MCF 10A (cell line): ENCODE data around the gene NKD1. TPM values are rescaled to one million over a fixed set of nuclear protein-coding genes. Genes with fewer than 3 reads are reported as not detected.

Experiments
- BruUV-seq: library from RNA; stranded (reverse); fragments of 400-500 nt; replicated peaks from 2 replicates; lab custom pipeline; 2021; lab: Mats Ljungman, UMichigan
- CTCF ChIA-PET: fragments of 300-600 bp; sonication (Branson Sonifier 250); formaldehyde crosslinking; extraction: SDS; loops from one replicate; lab custom pipeline; 2021; ENCODE audit warnings: antibody characterized with exemption, inconsistent platforms; lab: Yijun Ruan, JAX
- POLR2A ChIA-PET: fragments of 300-600, 350-650 bp; sonication (Branson Sonifier 250); formaldehyde crosslinking; extraction: SDS; loops from one replicate; lab custom pipeline; 2020; ENCODE audit warnings: antibody characterized with exemption, inconsistent platforms; lab: Yijun Ruan, JAX
- DNase-seq: peaks from one replicate; pipeline ENCODE4 v3.0.0-alpha.2; 2018; ENCODE audit not compliant: unreplicated experiment
- H3K27ac Mint-ChIP-seq: one replicate; pipeline ENCODE4 v1.8.0; 2022; ENCODE audit warnings: mild to moderate bottlenecking, low read depth, mixed read lengths; ENCODE audit not compliant: unreplicated experiment
- H3K27me3 Mint-ChIP-seq: one replicate; pipeline ENCODE4 v1.8.0; 2022; ENCODE audit warnings: mixed read lengths; ENCODE audit not compliant: insufficient read depth, unreplicated experiment
- H3K36me3 Mint-ChIP-seq: one replicate; pipeline ENCODE4 v1.8.0; 2022; ENCODE audit warnings: mild to moderate bottlenecking, moderate library complexity, mixed read lengths; ENCODE audit not compliant: insufficient read depth, unreplicated experiment
- H3K4me1 Mint-ChIP-seq: one replicate; pipeline ENCODE4 v1.8.0; 2022; ENCODE audit warnings: mixed read lengths; ENCODE audit not compliant: insufficient read depth, unreplicated experiment
- H3K4me3 Mint-ChIP-seq: one replicate; pipeline ENCODE4 v1.8.0; 2022; ENCODE audit warnings: mild to moderate bottlenecking, moderate library complexity, mixed read lengths; ENCODE audit not compliant: unreplicated experiment
- H3K9me3 Mint-ChIP-seq: one replicate; pipeline ENCODE4 v1.8.0; 2022; ENCODE audit warnings: mixed read lengths; ENCODE audit not compliant: unreplicated experiment
- intact Hi-C: fragments of 100-400 bp; cut with micrococcal nuclease; formaldehyde crosslinking; loops from 2 replicates; pipeline ENCODE4 v1.14.1; 2022
- total RNA-seq: library from RNA; stranded (reverse); gene quantifications from 2 replicates; pipeline ENCODE4 v1.2.3, GENCODE V29; 2022
- TF ChIP-seq, protein P1 (sequence below): fragments of 200-600 bp; IDR thresholded peaks from one replicate; pipeline ENCODE4 v1.8.0; 2022; ENCODE audit warnings: antibody characterized with exemption, mild to moderate bottlenecking; ENCODE audit not compliant: unreplicated experiment

NKD1 gene
- total RNA-seq, 1 experiment from 2014 or later: 0.07 TPM

DNA sequence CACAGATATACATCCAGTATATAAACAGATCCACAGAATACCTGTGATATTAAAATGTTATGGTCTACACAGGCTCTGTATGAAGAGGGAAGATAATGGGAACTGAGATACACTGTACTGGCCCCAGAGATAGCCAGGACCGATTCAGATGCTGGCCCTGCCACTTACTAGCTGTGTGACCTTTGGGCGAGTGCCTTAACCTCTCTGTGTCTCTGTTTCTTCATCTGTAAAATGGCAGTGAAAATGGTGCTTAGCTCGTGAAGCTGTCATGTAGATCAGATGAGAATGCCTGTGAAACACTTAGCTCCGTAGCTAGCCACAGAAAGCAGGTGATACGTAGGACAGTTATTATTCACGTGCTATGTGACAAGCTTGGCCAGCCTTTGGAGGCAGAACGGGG lies 22.2 kb downstream of the NKD1 start:
- no TSS peak for BruUV-seq
- ChIA-PET POLR2A (no interaction called here), CTCF (interaction anchor here (0.6 to 0.9 kb wide), 2 partner anchors 29 to 80 kb away, joined by 3 read pairs; no protein-coding TSS in a partner anchor)
- no peaks in the 10 kb centered on the region for H3K9me3 Mint-ChIP-seq
- TF ChIP-seq, protein P1, sequence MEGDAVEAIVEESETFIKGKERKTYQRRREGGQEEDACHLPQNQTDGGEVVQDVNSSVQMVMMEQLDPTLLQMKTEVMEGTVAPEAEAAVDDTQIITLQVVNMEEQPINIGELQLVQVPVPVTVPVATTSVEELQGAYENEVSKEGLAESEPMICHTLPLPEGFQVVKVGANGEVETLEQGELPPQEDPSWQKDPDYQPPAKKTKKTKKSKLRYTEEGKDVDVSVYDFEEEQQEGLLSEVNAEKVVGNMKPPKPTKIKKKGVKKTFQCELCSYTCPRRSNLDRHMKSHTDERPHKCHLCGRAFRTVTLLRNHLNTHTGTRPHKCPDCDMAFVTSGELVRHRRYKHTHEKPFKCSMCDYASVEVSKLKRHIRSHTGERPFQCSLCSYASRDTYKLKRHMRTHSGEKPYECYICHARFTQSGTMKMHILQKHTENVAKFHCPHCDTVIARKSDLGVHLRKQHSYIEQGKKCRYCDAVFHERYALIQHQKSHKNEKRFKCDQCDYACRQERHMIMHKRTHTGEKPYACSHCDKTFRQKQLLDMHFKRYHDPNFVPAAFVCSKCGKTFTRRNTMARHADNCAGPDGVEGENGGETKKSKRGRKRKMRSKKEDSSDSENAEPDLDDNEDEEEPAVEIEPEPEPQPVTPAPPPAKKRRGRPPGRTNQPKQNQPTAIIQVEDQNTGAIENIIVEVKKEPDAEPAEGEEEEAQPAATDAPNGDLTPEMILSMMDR: no peak
- no peak for DNase-seq
- no peak overlapping the region for H3K4me3 Mint-ChIP-seq
- H3K4me1 Mint-ChIP-seq: no peaks in the 10 kb centered on the region
- intact Hi-C loops: no loop called here
- H3K27me3 Mint-ChIP-seq: no peaks in the 10 kb centered on the region
- no peak overlapping the region for H3K27ac Mint-ChIP-seq
- no peaks in the 10 kb centered on the region for H3K36me3 Mint-ChIP-seq

DNA sequence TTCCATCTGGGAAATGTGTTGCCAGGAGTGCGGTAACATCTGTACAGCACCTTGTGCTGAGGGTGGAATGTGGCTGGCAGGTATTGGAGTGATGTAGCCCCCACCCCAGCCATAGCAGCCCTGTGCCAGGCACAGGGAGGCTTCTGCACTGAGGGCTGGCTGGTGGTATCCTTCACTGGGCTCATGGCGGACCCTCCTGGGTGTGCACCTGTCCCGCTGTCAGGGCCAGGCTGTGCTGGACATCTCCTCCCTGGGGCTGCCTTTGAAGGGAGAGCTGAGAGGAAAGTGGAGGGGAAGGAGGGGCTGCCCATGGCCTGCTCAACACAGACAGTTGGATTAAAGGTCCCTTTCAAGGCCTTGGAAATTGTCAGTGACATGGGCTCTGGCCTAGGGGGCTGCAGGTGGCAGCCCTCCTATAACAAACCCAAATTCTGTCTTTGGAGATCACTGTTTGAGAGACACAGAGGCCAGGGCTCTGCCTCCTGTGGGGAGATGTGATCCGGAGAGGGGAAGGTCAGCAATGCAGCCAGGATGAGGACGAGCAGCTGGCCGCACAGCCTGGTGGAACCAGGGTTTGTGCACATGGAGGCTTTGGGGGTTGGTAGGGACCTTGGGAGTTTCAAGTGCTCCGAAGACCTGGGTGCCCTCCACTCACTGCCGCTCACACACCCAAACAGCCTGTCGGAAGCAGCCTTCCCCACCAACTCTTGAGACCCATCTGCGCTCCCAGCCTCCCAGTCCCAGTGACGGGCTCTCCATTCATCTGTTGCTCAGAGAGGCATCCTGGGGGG lies 22.8 kb downstream of the NKD1 start:
- CTCF ChIA-PET: interaction anchor here (0.6 to 0.9 kb wide), 2 partner anchors 28 to 79 kb away, joined by 3 read pairs; no protein-coding TSS in a partner anchor
- TF ChIP-seq, protein P1: no peak
- BruUV-seq: no TSS peak

DNA sequence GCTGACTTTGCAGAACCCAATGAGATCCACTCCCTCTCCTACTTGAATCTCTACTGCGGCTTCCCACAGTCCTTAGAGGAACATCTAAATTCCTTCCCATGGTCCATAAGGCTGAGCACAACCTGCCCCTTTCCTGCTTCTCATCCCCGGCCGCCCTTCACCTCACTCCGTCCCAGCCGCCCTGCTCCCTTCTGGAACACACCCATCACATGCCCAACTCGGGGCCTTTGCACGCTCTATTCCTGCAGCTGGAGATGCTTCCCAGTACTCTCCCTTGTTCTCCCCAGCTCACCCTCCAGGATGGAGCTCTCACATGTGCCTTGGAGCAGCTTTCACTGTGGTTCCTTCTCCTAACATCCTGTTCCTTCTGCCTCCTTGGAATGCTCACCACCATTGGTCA lies 23.6 kb downstream of the NKD1 start:
- ChIA-PET POLR2A (no interaction called here), CTCF (no interaction called here)
- no peak overlapping the region for H3K27ac Mint-ChIP-seq
- H3K9me3 Mint-ChIP-seq: no peaks in the 10 kb centered on the region
- no peaks in the 10 kb centered on the region for H3K4me1 Mint-ChIP-seq
- H3K36me3 Mint-ChIP-seq: no peaks in the 10 kb centered on the region
- DNase-seq: no peak
- H3K4me3 Mint-ChIP-seq: no peak overlapping the region
- intact Hi-C loops: no loop called here
- BruUV-seq: no TSS peak
- no peaks in the 10 kb centered on the region for H3K27me3 Mint-ChIP-seq
- TF ChIP-seq, protein P1: no peak

More for the DNA sequence above, 22.8 kb downstream of the NKD1 start:
- H3K4me3 Mint-ChIP-seq: no peak overlapping the region
- no peaks in the 10 kb centered on the region for H3K27me3 Mint-ChIP-seq
- POLR2A ChIA-PET: no interaction called here
- intact Hi-C loops: no loop called here
- no peaks in the 10 kb centered on the region for H3K9me3 Mint-ChIP-seq
- H3K27ac Mint-ChIP-seq: no peak overlapping the region
- no peak for DNase-seq
- H3K36me3 Mint-ChIP-seq: no peaks in the 10 kb centered on the region
- H3K4me1 Mint-ChIP-seq: no peaks in the 10 kb centered on the region

DNA sequence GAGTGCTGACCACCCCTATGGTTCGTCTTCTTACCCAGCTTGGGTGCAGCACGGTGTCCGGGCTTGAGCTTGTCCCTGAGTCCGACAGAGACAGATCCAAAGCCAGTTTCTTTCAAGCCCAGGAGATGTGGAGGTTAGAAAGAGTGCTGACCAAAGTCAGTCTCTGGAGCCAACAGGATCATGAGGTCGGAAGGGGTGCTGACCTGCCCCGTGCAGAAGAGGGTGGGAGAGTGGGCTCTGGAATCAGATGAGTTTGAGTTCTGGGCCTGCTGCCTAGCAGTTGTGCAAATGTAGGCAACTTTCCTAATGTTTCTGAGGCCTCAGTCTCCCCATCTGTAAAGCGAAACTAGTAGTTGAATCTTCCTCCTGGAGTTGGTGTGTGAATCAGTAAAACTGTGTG lies 24.5 kb downstream of the NKD1 start:
- H3K27me3 Mint-ChIP-seq: no peaks in the 10 kb centered on the region
- intact Hi-C loops: no loop called here

More for the DNA sequence above, 24.5 kb downstream of the NKD1 start:
- ChIA-PET CTCF (interaction anchor here (0.7 to 1.2 kb wide), 2 partner anchors 35 to 61 kb away, joined by 3 read pairs; no protein-coding TSS in a partner anchor), POLR2A (no interaction called here)
- H3K27ac Mint-ChIP-seq: no peak overlapping the region
- TF ChIP-seq, protein P1: no peak
- no TSS peak for BruUV-seq
- no peak for DNase-seq
- no peaks in the 10 kb centered on the region for H3K9me3 Mint-ChIP-seq
- no peaks in the 10 kb centered on the region for H3K36me3 Mint-ChIP-seq
- H3K4me1 Mint-ChIP-seq: no peaks in the 10 kb centered on the region
- no peak overlapping the region for H3K4me3 Mint-ChIP-seq
